ENCODE results near the gene UGT2A2.
A peak's percentile ranks its signal among the peaks of the same experiment; 100 is the strongest.

UGT2A2 gene

GRCh38 chr4:69600013-69600412 is 39.4 kb downstream of the UGT2A2 start:
- Histone ChIP-seq H3K23ac (ENCODE audit: low read length in 2 of 2) (no peak overlapping the region), H3K27me3 (ENCODE audit: control insufficient read depth in 1 of 2, insufficient read depth in 1 of 2, low read length in 2 of 2) (no peaks in the 10 kb centered on the region), H3K4me2 (ENCODE audit: low read length, poor library complexity, severe bottlenecking) (no peak overlapping the region), H3K4me3 (ENCODE audit: insufficient read depth in 1 of 2, low read depth in 1 of 2, low read length in 2 of 2) (no peak overlapping the region), H3K4ac (ENCODE audit: low read depth in 1 of 2, low read length in 2 of 2) (no peak overlapping the region), H2BK120ac (ENCODE audit: low read depth, low read length) (no peak overlapping the region), H2BK5ac (ENCODE audit: low read depth, low read length, poor library complexity, severe bottlenecking) (no peak overlapping the region), H3K27ac (ENCODE audit: low read length, poor library complexity, severe bottlenecking) (no peak overlapping the region), H3K36me3 (ENCODE audit: control insufficient read depth in 1 of 2, insufficient read depth in 2 of 2, low read depth in 1 of 2, low read length in 2 of 2) (no peaks in the 10 kb centered on the region), H3K9me3 (ENCODE audit: control insufficient read depth, low read length) (no peaks in the 10 kb centered on the region), H2BK15ac (ENCODE audit: low read depth, poor library complexity, severe bottlenecking) (no peak overlapping the region), H2BK12ac (ENCODE audit: low read length in 2 of 2) (no peak overlapping the region), H3K4me1 (ENCODE audit: control insufficient read depth, insufficient read depth, low read depth, low read length) (no peaks in the 10 kb centered on the region), H2AK5ac (ENCODE audit: low read length, severe bottlenecking) (no peak overlapping the region), H3K9ac (ENCODE audit: low read length) (no peak overlapping the region), H3K18ac (ENCODE audit: low read depth in 1 of 2, low read length in 2 of 2) (no peak overlapping the region), H3K14ac (ENCODE audit: low read length in 2 of 2) (no peak overlapping the region), H4K91ac (ENCODE audit: low read length) (peak overlapping the region; percentile 39), H2AFZ (ENCODE audit: low read depth, low read length) (no peak overlapping the region), H3K79me1 (replicated peaks; ENCODE audit: low read length, poor library complexity, severe bottlenecking) (no peaks in the 10 kb centered on the region), H4K8ac (ENCODE audit: low read length) (no peak overlapping the region)
- 77% methylated on average over 2 of the region's 2 CpGs for WGBS
- DNase-seq = no peak

- no peak overlapping the region for H2BK120ac ChIP-seq (ENCODE audit: low read depth, low read length)
- no peak overlapping the region for H3K4me2 ChIP-seq (ENCODE audit: low read length, poor library complexity, severe bottlenecking)
- H3K9me3 ChIP-seq (ENCODE audit: control insufficient read depth, low read length) = no peaks in the 10 kb centered on the region
- H3K36me3 ChIP-seq (ENCODE audit: control insufficient read depth in 1 of 2, insufficient read depth in 2 of 2, low read depth in 1 of 2, low read length in 2 of 2) = no peaks in the 10 kb centered on the region
- DNase-seq = no peak
- H3K4ac ChIP-seq (ENCODE audit: low read depth in 1 of 2, low read length in 2 of 2) = no peak overlapping the region
- H3K23ac ChIP-seq (ENCODE audit: low read length in 2 of 2) = no peak overlapping the region
- H3K14ac ChIP-seq (ENCODE audit: low read length in 2 of 2) = no peak overlapping the region
- no peak overlapping the region for H2AFZ ChIP-seq (ENCODE audit: low read depth, low read length)
- no peaks in the 10 kb centered on the region for H3K4me1 ChIP-seq (ENCODE audit: control insufficient read depth, insufficient read depth, low read depth, low read length)
- no peak overlapping the region for H3K18ac ChIP-seq (ENCODE audit: low read depth in 1 of 2, low read length in 2 of 2)
- no peak overlapping the region for H4K91ac ChIP-seq (ENCODE audit: low read length)
- H3K79me1 ChIP-seq (replicated peaks; ENCODE audit: low read length, poor library complexity, severe bottlenecking) = no peaks in the 10 kb centered on the region
- H4K8ac ChIP-seq (ENCODE audit: low read length) = no peak overlapping the region
- H3K4me3 ChIP-seq (ENCODE audit: insufficient read depth in 1 of 2, low read depth in 1 of 2, low read length in 2 of 2) = no peak overlapping the region
- 71% methylated on average over 4 of the region's 4 CpGs for WGBS
- H2BK5ac ChIP-seq (ENCODE audit: low read depth, low read length, poor library complexity, severe bottlenecking) = no peak overlapping the region
- H2BK15ac ChIP-seq (ENCODE audit: low read depth, poor library complexity, severe bottlenecking) = no peak overlapping the region
- no peak overlapping the region for H3K9ac ChIP-seq (ENCODE audit: low read length)
- H3K27me3 ChIP-seq (ENCODE audit: control insufficient read depth in 1 of 2, insufficient read depth in 1 of 2, low read length in 2 of 2) = no peaks in the 10 kb centered on the region
- H2AK5ac ChIP-seq (ENCODE audit: low read length, severe bottlenecking) = no peak overlapping the region
- H2BK12ac ChIP-seq (ENCODE audit: low read length in 2 of 2) = no peak overlapping the region
- H3K27ac ChIP-seq (ENCODE audit: low read length, poor library complexity, severe bottlenecking) = no peak overlapping the region
Observed at GRCh38 chr4:69594382-69594781, 45.1 kb downstream of the UGT2A2 start.

- no peak for DNase-seq
- Histone ChIP-seq H3K36me3 (ENCODE audit: control insufficient read depth in 1 of 2, insufficient read depth in 2 of 2, low read depth in 1 of 2, low read length in 2 of 2) (no peaks in the 10 kb centered on the region), H2AK5ac (ENCODE audit: low read length, severe bottlenecking) (no peak overlapping the region), H3K9me3 (ENCODE audit: control insufficient read depth, low read length) (no peaks in the 10 kb centered on the region), H3K4me2 (ENCODE audit: low read length, poor library complexity, severe bottlenecking) (no peak overlapping the region), H4K91ac (ENCODE audit: low read length) (no peak overlapping the region), H2BK12ac (ENCODE audit: low read length in 2 of 2) (no peak overlapping the region), H2AFZ (ENCODE audit: low read depth, low read length) (no peak overlapping the region), H4K8ac (ENCODE audit: low read length) (no peak overlapping the region), H3K27me3 (ENCODE audit: control insufficient read depth in 1 of 2, insufficient read depth in 1 of 2, low read length in 2 of 2) (no peaks in the 10 kb centered on the region), H3K79me1 (replicated peaks; ENCODE audit: low read length, poor library complexity, severe bottlenecking) (no peaks in the 10 kb centered on the region), H2BK15ac (ENCODE audit: low read depth, poor library complexity, severe bottlenecking) (no peak overlapping the region), H3K18ac (ENCODE audit: low read depth in 1 of 2, low read length in 2 of 2) (no peak overlapping the region), H2BK5ac (ENCODE audit: low read depth, low read length, poor library complexity, severe bottlenecking) (no peak overlapping the region), H2BK120ac (ENCODE audit: low read depth, low read length) (no peak overlapping the region), H3K4ac (ENCODE audit: low read depth in 1 of 2, low read length in 2 of 2) (no peak overlapping the region), H3K23ac (ENCODE audit: low read length in 2 of 2) (no peak overlapping the region), H3K4me3 (ENCODE audit: insufficient read depth in 1 of 2, low read depth in 1 of 2, low read length in 2 of 2) (no peak overlapping the region), H3K9ac (ENCODE audit: low read length) (no peak overlapping the region), H3K14ac (ENCODE audit: low read length in 2 of 2) (no peak overlapping the region), H3K4me1 (ENCODE audit: control insufficient read depth, insufficient read depth, low read depth, low read length) (no peaks in the 10 kb centered on the region), H3K27ac (ENCODE audit: low read length, poor library complexity, severe bottlenecking) (no peak overlapping the region)
- WGBS = 50% methylated on average over 1 of the region's 1 CpG
Observed at GRCh38 chr4:69591364-69591763, 48.1 kb downstream of the UGT2A2 start.

GRCh38 chr4:69589884-69590283 is 49.6 kb downstream of the UGT2A2 start:
- Histone ChIP-seq H3K4me3 (ENCODE audit: insufficient read depth in 1 of 2, low read depth in 1 of 2, low read length in 2 of 2) (no peak overlapping the region), H2BK120ac (ENCODE audit: low read depth, low read length) (no peak overlapping the region), H3K27me3 (ENCODE audit: control insufficient read depth in 1 of 2, insufficient read depth in 1 of 2, low read length in 2 of 2) (no peaks in the 10 kb centered on the region), H3K9ac (ENCODE audit: low read length) (no peak overlapping the region), H3K14ac (ENCODE audit: low read length in 2 of 2) (no peak overlapping the region), H4K91ac (ENCODE audit: low read length) (no peak overlapping the region), H3K27ac (ENCODE audit: low read length, poor library complexity, severe bottlenecking) (no peak overlapping the region), H2BK5ac (ENCODE audit: low read depth, low read length, poor library complexity, severe bottlenecking) (no peak overlapping the region), H2BK12ac (ENCODE audit: low read length in 2 of 2) (no peak overlapping the region), H3K4ac (ENCODE audit: low read depth in 1 of 2, low read length in 2 of 2) (no peak overlapping the region), H3K36me3 (ENCODE audit: control insufficient read depth in 1 of 2, insufficient read depth in 2 of 2, low read depth in 1 of 2, low read length in 2 of 2) (no peaks in the 10 kb centered on the region), H3K18ac (ENCODE audit: low read depth in 1 of 2, low read length in 2 of 2) (no peak overlapping the region), H3K4me1 (ENCODE audit: control insufficient read depth, insufficient read depth, low read depth, low read length) (no peaks in the 10 kb centered on the region), H2BK15ac (ENCODE audit: low read depth, poor library complexity, severe bottlenecking) (no peak overlapping the region), H2AK5ac (ENCODE audit: low read length, severe bottlenecking) (no peak overlapping the region), H3K4me2 (ENCODE audit: low read length, poor library complexity, severe bottlenecking) (no peak overlapping the region), H3K23ac (ENCODE audit: low read length in 2 of 2) (no peak overlapping the region), H4K8ac (ENCODE audit: low read length) (no peak overlapping the region), H2AFZ (ENCODE audit: low read depth, low read length) (no peak overlapping the region), H3K9me3 (ENCODE audit: control insufficient read depth, low read length) (no peaks in the 10 kb centered on the region), H3K79me1 (replicated peaks; ENCODE audit: low read length, poor library complexity, severe bottlenecking) (no peaks in the 10 kb centered on the region)
- WGBS = no CpG with 5 or more reads among the region's 1 CpG
- no peak for DNase-seq
